H9 (cell line): ENCODE data around the gene NDC1. TPM values are rescaled to one million over a fixed set of nuclear protein-coding genes. Genes with fewer than 3 reads are reported as not detected.

ENCODE experiments used
- DNase-seq: peaks from one replicate; pipeline ENCODE4 v3.0.0-alpha.2; 2017
- H2AFZ ChIP-seq: one replicate; pipeline ENCODE4 v1.6.1; 2013; ENCODE audit warnings: mild to moderate bottlenecking, low read length, control low read depth, moderate library complexity
- H2AK5ac ChIP-seq: 2 replicates; pipeline ENCODE4 v1.6.1; 2013; ENCODE audit warnings: low read length, control low read depth, mixed read lengths; ENCODE audit not compliant: insufficient read length
- H2BK120ac ChIP-seq: one replicate; pipeline ENCODE4 v1.6.1; 2013; ENCODE audit warnings: low read depth, mild to moderate bottlenecking, low read length, control low read depth, inconsistent platforms; ENCODE audit not compliant: poor library complexity, severe bottlenecking
- H2BK12ac ChIP-seq: 2 replicates; pipeline ENCODE4 v1.6.1; 2013; ENCODE audit warnings: low read length, control low read depth, mixed read lengths, low read depth; ENCODE audit not compliant: insufficient read length
- H2BK15ac ChIP-seq: 2 replicates; pipeline ENCODE4 v1.6.1; 2013; ENCODE audit warnings: low read depth, low read length, control low read depth
- H2BK20ac ChIP-seq: one replicate; pipeline ENCODE4 v1.6.1; 2013; ENCODE audit warnings: low read depth, mild to moderate bottlenecking, low read length, control low read depth, inconsistent platforms; ENCODE audit not compliant: poor library complexity, severe bottlenecking
- H2BK5ac ChIP-seq: 2 replicates; pipeline ENCODE4 v1.6.1; 2013; ENCODE audit warnings: low read length, control low read depth, mixed read lengths; ENCODE audit not compliant: insufficient read length
- H3K14ac ChIP-seq: 2 replicates; pipeline ENCODE4 v1.6.1; 2013; ENCODE audit warnings: low read length, control low read depth; ENCODE audit not compliant: insufficient read depth
- H3K18ac ChIP-seq: 2 replicates; pipeline ENCODE4 v1.6.1; 2013; ENCODE audit warnings: low read depth, mild to moderate bottlenecking, mixed read lengths, low read length, control low read depth; ENCODE audit not compliant: insufficient read length
- H3K23ac ChIP-seq: 2 replicates; pipeline ENCODE4 v1.6.1; 2013; ENCODE audit warnings: low read length, control low read depth, mixed read lengths, low read depth; ENCODE audit not compliant: insufficient read length
- H3K23me2 ChIP-seq: 2 replicates; pipeline ENCODE4 v1.6.1; 2013; ENCODE audit warnings: low read depth, mild to moderate bottlenecking, mixed read lengths, low read length, control low read depth; ENCODE audit not compliant: insufficient read length, poor library complexity, severe bottlenecking
- H3K27ac ChIP-seq: 2 replicates; pipeline ENCODE4 v1.5.1; 2013; ENCODE audit warnings: low read length, control low read depth, mixed read lengths, low read depth; ENCODE audit not compliant: insufficient read length
- H3K27me3 ChIP-seq: 2 replicates; pipeline ENCODE4 v1.6.1; 2013; ENCODE audit warnings: low read length, control low read depth, inconsistent platforms; ENCODE audit not compliant: insufficient read depth
- H3K4ac ChIP-seq: 2 replicates; pipeline ENCODE4 v1.6.1; 2013; ENCODE audit warnings: low read depth, mild to moderate bottlenecking, control low read depth, inconsistent platforms, low read length, moderate library complexity
- H3K4me1 ChIP-seq: 2 replicates; pipeline ENCODE4 v1.6.1; 2013; ENCODE audit warnings: low read length, control low read depth, inconsistent platforms; ENCODE audit not compliant: insufficient read depth
- H3K4me2 ChIP-seq: 2 replicates; pipeline ENCODE4 v1.6.1; 2013; ENCODE audit warnings: low read length, control low read depth, mixed read lengths; ENCODE audit not compliant: insufficient read length, insufficient read depth
- H3K56ac ChIP-seq: 2 replicates; pipeline ENCODE4 v1.6.1; 2013; ENCODE audit warnings: low read depth, mild to moderate bottlenecking, mixed read lengths, low read length, control low read depth; ENCODE audit not compliant: insufficient read length
- H3K79me1 ChIP-seq: 2 replicates; pipeline ENCODE4 v1.6.1; 2013; ENCODE audit warnings: low read depth, mild to moderate bottlenecking, moderate library complexity, low read length, control low read depth, inconsistent platforms; ENCODE audit not compliant: insufficient read depth, poor library complexity, severe bottlenecking
- H3K79me2 ChIP-seq: 2 replicates; pipeline ENCODE4 v1.6.1; 2013; ENCODE audit warnings: low read length, control low read depth, inconsistent platforms; ENCODE audit not compliant: insufficient read depth
- H3K9ac ChIP-seq: 2 replicates; pipeline ENCODE4 v1.6.1; 2013; ENCODE audit warnings: low read length, control low read depth, mixed read lengths; ENCODE audit not compliant: insufficient read length; ENCODE audit errors: extremely low read depth
- H3K9me3 ChIP-seq: one replicate; pipeline ENCODE4 v1.6.1; 2013; ENCODE audit warnings: low read depth, low read length, inconsistent platforms; ENCODE audit not compliant: control insufficient read depth
- H3T11ph ChIP-seq: one replicate; pipeline ENCODE4 v1.6.1; 2013; ENCODE audit warnings: mild to moderate bottlenecking, low read length, control low read depth, inconsistent platforms
- H4K20me1 ChIP-seq: one replicate; pipeline ENCODE4 v1.6.1; 2013; ENCODE audit not compliant: control insufficient read depth, insufficient read length, insufficient read depth
- H4K5ac ChIP-seq: 2 replicates; pipeline ENCODE4 v1.6.1; 2013; ENCODE audit warnings: low read depth, mild to moderate bottlenecking, mixed read lengths, low read length, control low read depth; ENCODE audit not compliant: insufficient read length
- H4K8ac ChIP-seq: replicated peaks from 2 replicates; pipeline ENCODE4 v1.6.1; 2013; ENCODE audit warnings: low read length, control low read depth, mixed read lengths, low read depth; ENCODE audit not compliant: insufficient read length
- H4K91ac ChIP-seq: 2 replicates; pipeline ENCODE4 v1.6.1; 2013; ENCODE audit warnings: low read depth, mild to moderate bottlenecking, moderate library complexity, mixed read lengths, low read length, control low read depth; ENCODE audit not compliant: insufficient read length
- H3K27ac Mint-ChIP-seq, 3 experiments: 2 replicates in 2 of 3; 3 replicates in 1 of 3; pipeline ENCODE4 v1.8.0; 2020 to 2021; ENCODE audit warnings: mixed read lengths in 3 of 3, mild to moderate bottlenecking in 1 of 3, moderate library complexity in 1 of 3
- H3K27me3 Mint-ChIP-seq: 2 replicates; pipeline ENCODE4 v1.8.0; 2021; ENCODE audit warnings: low read depth, mild to moderate bottlenecking, moderate library complexity, mixed read lengths
- H3K36me3 Mint-ChIP-seq, 3 experiments: 2 replicates in 2 of 3; 3 replicates in 1 of 3; pipeline ENCODE4 v1.8.0; 2020 to 2021; ENCODE audit warnings: low read depth in 3 of 3, mixed read lengths in 3 of 3; ENCODE audit not compliant: insufficient read depth in 1 of 3
- H3K4me1 Mint-ChIP-seq, 2 experiments: 2 replicates each; pipeline ENCODE4 v1.8.0; 2020; ENCODE audit warnings: mixed read lengths in 2 of 2
- H3K4me3 Mint-ChIP-seq, 2 experiments: 2 replicates in 1 of 2; 3 replicates in 1 of 2; pipeline ENCODE4 v1.8.0; 2020 to 2021; ENCODE audit warnings: mild to moderate bottlenecking in 2 of 2, mixed read lengths in 2 of 2, moderate library complexity in 1 of 2
- H3K9me3 Mint-ChIP-seq, 2 experiments: 2 replicates in 1 of 2; 3 replicates in 1 of 2; pipeline ENCODE4 v1.8.0; 2020; ENCODE audit warnings: mild to moderate bottlenecking in 2 of 2, mixed read lengths in 2 of 2, moderate library complexity in 1 of 2
- WGBS: extraction: QIAGEN DNeasy Blood & Tissue Kit; methylation state at CpG from one replicate; pipeline ENCODE4 v1.1.7; 2013; ENCODE audit warnings: missing lambda C conversion rate, low lambda C conversion rate, mixed read lengths; ENCODE audit not compliant: insufficient read length; ENCODE audit errors: extremely low coverage; 5-methylcytosine and 5-hydroxymethylcytosine counted together
- total RNA-seq: library from RNA; stranded (reverse); gene quantifications from 2 replicates; pipeline ENCODE4 v1.2.1, GENCODE V29; 2021
- TF ChIP-seq, protein P1 (sequence below): fragments of 200-600 bp; sonication (generic); conservative IDR thresholded peaks from 3 replicates; pipeline ENCODE4 v1.8.0; 2021; ENCODE audit warnings: antibody characterized with exemption, mild to moderate bottlenecking

Gene NDC1
- total RNA-seq, 1 experiment from 2014 or later = 49.3 TPM

GRCh38 chr1:53733447-53733931 is 104.6 kb downstream of the NDC1 start:
- H4K91ac ChIP-seq = no peak overlapping the region
- H3K4ac ChIP-seq = no peak overlapping the region
- no peak overlapping the region for H3K27ac Mint-ChIP-seq
- H3K36me3 Mint-ChIP-seq = no peaks in the 10 kb centered on the region
- no peak overlapping the region for H3K9ac ChIP-seq
- H3K27me3 Mint-ChIP-seq = peaks cover 72% of the 10 kb centered on the region
- TF ChIP-seq, protein P1, sequence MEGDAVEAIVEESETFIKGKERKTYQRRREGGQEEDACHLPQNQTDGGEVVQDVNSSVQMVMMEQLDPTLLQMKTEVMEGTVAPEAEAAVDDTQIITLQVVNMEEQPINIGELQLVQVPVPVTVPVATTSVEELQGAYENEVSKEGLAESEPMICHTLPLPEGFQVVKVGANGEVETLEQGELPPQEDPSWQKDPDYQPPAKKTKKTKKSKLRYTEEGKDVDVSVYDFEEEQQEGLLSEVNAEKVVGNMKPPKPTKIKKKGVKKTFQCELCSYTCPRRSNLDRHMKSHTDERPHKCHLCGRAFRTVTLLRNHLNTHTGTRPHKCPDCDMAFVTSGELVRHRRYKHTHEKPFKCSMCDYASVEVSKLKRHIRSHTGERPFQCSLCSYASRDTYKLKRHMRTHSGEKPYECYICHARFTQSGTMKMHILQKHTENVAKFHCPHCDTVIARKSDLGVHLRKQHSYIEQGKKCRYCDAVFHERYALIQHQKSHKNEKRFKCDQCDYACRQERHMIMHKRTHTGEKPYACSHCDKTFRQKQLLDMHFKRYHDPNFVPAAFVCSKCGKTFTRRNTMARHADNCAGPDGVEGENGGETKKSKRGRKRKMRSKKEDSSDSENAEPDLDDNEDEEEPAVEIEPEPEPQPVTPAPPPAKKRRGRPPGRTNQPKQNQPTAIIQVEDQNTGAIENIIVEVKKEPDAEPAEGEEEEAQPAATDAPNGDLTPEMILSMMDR = no peak
- H3K23ac ChIP-seq = no peak overlapping the region
- peaks cover 4% of the 10 kb centered on the region for H3K23me2 ChIP-seq
- no peak overlapping the region for H2AK5ac ChIP-seq
- H3K27ac ChIP-seq = no peak overlapping the region
- no peak overlapping the region for H2AFZ ChIP-seq
- no peaks in the 10 kb centered on the region for H3K79me1 ChIP-seq
- H3K4me3 Mint-ChIP-seq = no peak overlapping the region
- H3K56ac ChIP-seq = no peak overlapping the region
- no peak overlapping the region for H2BK5ac ChIP-seq
- no peaks in the 10 kb centered on the region for H4K20me1 ChIP-seq
- H4K8ac ChIP-seq = no peak overlapping the region
- no peak overlapping the region for H3K18ac ChIP-seq
- no peak for DNase-seq
- H3K4me1 Mint-ChIP-seq = peaks cover 9 to 20% of the 10 kb centered on the region in 2 experiments
- H4K5ac ChIP-seq = no peak overlapping the region
- no peaks in the 10 kb centered on the region for H3K4me1 ChIP-seq
- WGBS = no CpG with 5 or more reads among the region's 12 CpGs
- no peaks in the 10 kb centered on the region for H3K9me3 Mint-ChIP-seq
- no peak overlapping the region for H3K4me2 ChIP-seq
- H2BK120ac ChIP-seq = no peak overlapping the region
- peaks cover 30% of the 10 kb centered on the region for H3K27me3 ChIP-seq
- no peak overlapping the region for H3T11ph ChIP-seq
- no peak overlapping the region for H2BK15ac ChIP-seq
- H3K14ac ChIP-seq = no peak overlapping the region
- H2BK20ac ChIP-seq = no peak overlapping the region
- H2BK12ac ChIP-seq = no peak overlapping the region
- no peaks in the 10 kb centered on the region for H3K79me2 ChIP-seq
- no peaks in the 10 kb centered on the region for H3K9me3 ChIP-seq
